Hepatic stellate cell (primary cell): ENCODE results near the gene INTS12.

Source experiments
- DNase-seq: peaks from one replicate; pipeline ENCODE4 v3.0.0; 2011; ENCODE audit warnings: low spot score

The INTS12 gene

DNA sequence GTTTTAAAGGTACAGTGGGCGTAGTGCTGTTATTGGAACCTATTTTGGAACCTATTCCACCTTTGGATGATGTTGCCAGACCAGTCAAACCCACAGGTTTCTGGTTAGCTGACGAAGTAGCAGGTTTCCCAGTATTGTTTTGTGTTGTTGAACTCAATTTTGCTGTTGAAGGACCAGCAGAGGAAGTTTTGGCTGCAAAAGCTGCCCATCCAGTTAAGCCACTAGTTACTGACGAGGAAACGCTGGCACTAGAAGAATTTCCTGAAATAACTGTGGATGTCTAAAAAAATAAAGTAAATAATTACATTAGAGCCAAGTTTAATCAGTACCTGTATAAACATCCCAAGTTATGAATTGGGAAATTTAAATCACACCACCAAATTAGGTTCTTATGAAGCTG, 25.5 kb downstream of the INTS12 start:
- no peak for DNase-seq

DNA sequence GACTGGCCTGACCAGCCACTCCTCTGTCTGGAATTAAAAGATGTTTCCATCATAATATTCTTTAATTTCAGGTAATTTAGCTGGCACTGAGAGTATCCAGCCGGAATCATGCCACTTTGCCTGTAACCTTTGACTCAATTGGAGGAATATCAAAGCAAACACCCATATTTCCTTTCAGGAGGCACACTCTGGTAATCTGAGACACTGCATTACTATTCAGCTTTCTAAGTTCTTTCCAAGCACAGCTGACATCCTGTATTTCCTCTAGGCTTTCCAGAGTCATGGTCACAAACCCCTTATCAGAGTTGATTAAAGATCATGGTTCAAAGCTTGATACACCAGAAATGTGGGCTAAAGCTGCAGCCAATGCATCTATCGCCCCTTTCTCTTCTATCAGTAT, 29.3 kb downstream of the INTS12 start:
- no peak for DNase-seq

- DNase-seq, result no peak
Measured at GRCh38 chr4:105677709-105678108, 30.8 kb downstream of the INTS12 start.

GRCh38 chr4:105674011-105674410, 34.5 kb downstream of the INTS12 start:
- no peak for DNase-seq

GRCh38 chr4:105671301-105671700, 37.2 kb downstream of the INTS12 start:
- DNase-seq, result no peak

DNA sequence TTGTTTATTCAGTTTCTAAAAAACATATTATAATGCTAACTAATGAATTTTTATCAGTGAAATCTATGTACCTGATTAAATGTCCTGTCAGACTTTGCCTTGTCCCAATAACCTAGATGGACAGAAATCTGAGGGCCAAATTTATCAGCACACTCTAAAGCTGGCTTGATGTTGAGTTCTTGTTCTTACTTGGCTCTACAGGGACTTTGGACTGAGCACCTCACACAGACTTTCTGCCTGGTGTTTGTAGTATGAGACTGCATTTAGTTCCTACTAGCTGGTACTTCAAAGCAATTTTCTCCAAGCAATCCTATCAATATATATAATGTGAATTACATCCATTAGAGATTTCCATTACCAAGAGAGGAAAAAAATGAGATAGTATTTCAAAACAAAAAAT, 37.8 kb downstream of the INTS12 start:
- DNase-seq, result no peak

- peak; percentile 9 for DNase-seq
Measured at GRCh38 chr4:105666693-105667092, 41.8 kb downstream of the INTS12 start.

- DNase-seq, result no peak
Measured at GRCh38 chr4:105662935-105663675, 45.4 kb downstream of the INTS12 start.

- DNase-seq, result no peak
Measured at GRCh38 chr4:105661028-105661427, 47.5 kb downstream of the INTS12 start.

- no peak for DNase-seq
Measured at GRCh38 chr4:105659190-105659589, 49.3 kb downstream of the INTS12 start.

DNA sequence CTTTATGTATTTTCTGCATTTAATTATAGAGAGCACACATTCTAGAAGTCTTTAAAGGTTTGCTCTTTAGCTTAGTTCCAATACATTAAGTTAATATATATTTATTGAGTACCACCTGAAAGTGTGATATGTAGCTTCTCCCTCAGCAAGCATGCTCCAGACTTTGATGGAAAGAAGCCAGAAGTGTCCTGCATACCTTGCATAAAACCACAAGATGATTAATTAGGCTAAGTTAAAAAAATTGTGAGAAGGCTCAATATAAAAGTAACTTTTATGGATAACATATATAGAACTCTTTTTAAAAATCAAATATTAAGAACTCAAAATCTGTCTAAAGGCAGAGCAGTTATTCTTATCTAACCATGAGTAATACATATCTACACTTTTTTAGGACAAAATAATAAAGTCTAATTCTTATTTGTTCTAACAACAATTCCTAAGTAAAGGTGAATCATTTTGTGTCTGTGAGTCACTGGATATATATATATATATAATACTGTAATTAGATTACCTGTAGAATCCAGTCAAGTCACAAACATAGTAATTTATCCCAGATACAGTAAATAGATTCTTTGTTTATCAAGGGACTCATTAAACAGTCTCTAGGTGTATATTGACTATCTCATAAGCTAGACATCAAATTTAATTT, 51.2 kb downstream of the INTS12 start:
- DNase-seq, result no peak

GRCh38 chr4:105652286-105652888, 56.1 kb downstream of the INTS12 start:
- no peak for DNase-seq

GRCh38 chr4:105651884-105652283, 56.6 kb downstream of the INTS12 start:
- no peak for DNase-seq

DNA sequence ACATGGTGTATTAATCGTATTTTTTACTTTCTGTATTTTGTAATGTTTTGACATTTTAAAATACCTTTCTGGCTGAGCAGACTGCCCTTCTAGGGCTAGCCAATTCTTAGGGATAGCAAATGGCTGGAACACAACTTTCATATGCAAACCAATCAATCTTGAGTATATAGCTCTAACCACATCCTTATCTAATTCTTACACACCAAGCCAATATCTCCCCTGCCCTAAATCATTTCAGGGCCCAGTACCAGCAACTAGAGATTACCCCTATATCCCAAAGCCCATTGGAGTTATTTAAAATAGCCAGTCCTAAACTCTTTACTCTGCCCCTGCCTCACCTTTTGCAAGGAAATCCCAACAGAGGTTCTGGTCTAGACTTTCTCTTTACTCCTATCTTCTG, 58.3 kb downstream of the INTS12 start:
- DNase-seq, result no peak

- no peak for DNase-seq
Measured at GRCh38 chr4:105645440-105645839, 63.0 kb downstream of the INTS12 start.

DNA sequence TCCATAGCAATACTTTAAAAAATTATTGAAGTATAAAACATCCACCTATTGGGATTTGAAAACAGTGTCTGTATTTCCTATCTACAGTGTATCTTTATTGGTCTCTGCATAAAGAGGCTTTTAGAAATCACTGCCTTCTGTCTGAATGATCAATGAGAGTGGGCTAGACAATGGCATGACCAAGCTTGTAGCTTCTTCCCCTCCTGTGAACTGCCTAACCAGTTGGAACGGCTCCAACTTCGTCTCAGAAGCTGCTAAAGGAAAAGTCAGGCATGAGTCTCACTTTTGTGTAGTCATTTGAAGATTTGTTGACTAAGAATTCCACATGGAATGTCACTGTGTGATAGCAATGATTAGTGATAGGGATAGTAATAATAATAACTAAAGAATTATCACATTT, 64.2 kb downstream of the INTS12 start:
- DNase-seq, result no peak

GRCh38 chr4:105641845-105642244, 66.6 kb downstream of the INTS12 start:
- no peak for DNase-seq

GRCh38 chr4:105637408-105638176, 70.9 kb downstream of the INTS12 start:
- DNase-seq, result no peak

DNA sequence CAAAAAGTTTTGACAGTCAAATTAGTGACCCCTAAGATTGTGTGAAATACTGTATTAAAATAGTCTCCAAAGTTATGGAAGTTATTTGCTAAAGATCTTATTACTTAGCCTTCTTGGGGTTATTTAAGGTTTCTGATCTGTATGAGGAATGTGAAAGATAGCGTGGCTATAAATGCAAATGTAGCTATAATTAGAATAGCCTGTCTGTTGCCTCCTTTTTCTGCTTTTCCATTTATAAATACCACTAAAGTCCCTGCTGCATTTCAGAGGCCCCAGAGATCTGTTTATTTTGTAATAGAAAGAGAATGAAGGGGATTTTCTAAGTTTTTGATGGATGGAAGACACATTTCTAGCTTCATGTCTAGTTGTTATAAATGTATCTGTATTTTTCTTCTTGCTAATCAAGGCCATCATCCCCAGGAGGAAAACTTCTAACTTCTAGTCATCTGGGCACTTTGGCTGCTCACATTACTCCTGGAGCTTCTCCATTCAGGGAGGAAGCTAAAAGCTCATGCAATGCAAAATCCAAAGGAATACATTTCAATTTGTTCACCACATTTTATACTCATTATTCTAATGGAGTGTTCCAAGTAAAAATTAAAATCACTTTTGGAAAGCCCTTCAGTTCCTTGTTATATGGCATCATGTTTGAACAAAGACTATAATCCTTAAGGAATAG, 73.9 kb downstream of the INTS12 start:
- DNase-seq, result no peak

DNA sequence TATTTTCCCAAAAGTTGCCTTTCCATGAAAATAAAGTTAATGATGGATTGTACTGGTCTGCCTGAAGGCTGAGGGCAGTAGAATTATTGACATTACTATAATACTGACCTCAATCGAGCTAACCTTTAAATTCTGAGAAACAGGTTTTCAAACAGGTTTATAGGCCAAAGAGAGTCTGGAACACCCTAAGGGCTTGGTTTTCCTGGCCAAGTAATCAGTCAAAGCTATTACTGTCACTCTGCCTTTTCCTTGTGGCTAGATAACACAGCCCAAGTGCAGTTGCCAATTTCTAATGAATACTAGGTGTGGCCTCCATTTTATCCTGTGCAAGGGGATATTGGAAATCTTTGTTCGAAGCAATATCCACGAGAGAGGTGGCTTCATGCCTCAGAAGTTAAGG, 75.2 kb downstream of the INTS12 start:
- DNase-seq, result no peak
